HEK293T (cell line): ENCODE data around the gene CGNL1.

ENCODE experiments used
- CTCF ChIA-PET: fragments of 350-600 bp; formaldehyde crosslinking; extraction: SDS; loops from one replicate; lab custom pipeline; 2021; ENCODE audit warnings: antibody characterized with exemption, inconsistent platforms; lab: Yijun Ruan, JAX
- POLR2A ChIA-PET: fragments of 350-600 bp; formaldehyde crosslinking; extraction: SDS; loops from one replicate; lab custom pipeline; 2020; ENCODE audit warnings: antibody characterized with exemption, inconsistent platforms; lab: Yijun Ruan, JAX
- DNase-seq: peaks from one replicate; pipeline ENCODE4 v3.0.0; 2012; ENCODE audit warnings: mixed read lengths; ENCODE audit errors: extremely low spot score
- ARNT ChIP-seq: fragments of 450-650 bp; IDR thresholded peaks from 2 replicates; pipeline ENCODE4 v1.6.1; 2017; ENCODE audit warnings: mild to moderate bottlenecking
- BHLHE40 ChIP-seq: fragments of 450-650 bp; IDR thresholded peaks from 2 replicates; pipeline ENCODE4 v1.6.1; 2016; ENCODE audit warnings: mild to moderate bottlenecking, moderate library complexity, borderline replicate concordance
- CTBP1 ChIP-seq: fragments of 450-650 bp; IDR thresholded peaks from 2 replicates; pipeline ENCODE4 v1.6.1; 2016; ENCODE audit warnings: borderline replicate concordance
- ELF4 ChIP-seq: fragments of 450-650 bp; IDR thresholded peaks from 2 replicates; pipeline ENCODE4 v1.6.1; 2017; ENCODE audit warnings: antibody characterized with exemption
- FOXA1 ChIP-seq: fragments of 450-650 bp; IDR thresholded peaks from 2 replicates; pipeline ENCODE4 v1.6.1; 2016; ENCODE audit warnings: mild to moderate bottlenecking
- FOXK2 ChIP-seq: fragments of 450-650 bp; IDR thresholded peaks from 2 replicates; pipeline ENCODE4 v1.6.1; 2016; ENCODE audit warnings: mild to moderate bottlenecking
- FOXM1 ChIP-seq: fragments of 450-650 bp; IDR thresholded peaks from 2 replicates; pipeline ENCODE4 v1.6.1; 2017; ENCODE audit warnings: mild to moderate bottlenecking, borderline replicate concordance
- HDGF ChIP-seq: fragments of 450-650 bp; IDR thresholded peaks from 2 replicates; pipeline ENCODE4 v1.6.1; 2017; ENCODE audit warnings: antibody characterized with exemption, borderline replicate concordance
- L3MBTL2 ChIP-seq: fragments of 450-650 bp; conservative IDR thresholded peaks from 2 replicates; pipeline ENCODE4 v1.6.1; 2016; ENCODE audit warnings: mild to moderate bottlenecking
- LEF1 ChIP-seq: fragments of 450-650 bp; IDR thresholded peaks from 2 replicates; pipeline ENCODE4 v1.6.1; 2017; ENCODE audit warnings: mild to moderate bottlenecking, borderline replicate concordance
- NFRKB ChIP-seq: fragments of 450-650 bp; IDR thresholded peaks from 2 replicates; pipeline ENCODE4 v1.6.1; 2016; ENCODE audit warnings: mild to moderate bottlenecking, moderate library complexity
- PKNOX1 ChIP-seq: fragments of 450-650 bp; IDR thresholded peaks from 2 replicates; pipeline ENCODE4 v1.6.1; 2016
- SP1 ChIP-seq: fragments of 450-650 bp; IDR thresholded peaks from 2 replicates; pipeline ENCODE4 v1.6.1; 2017
- SUZ12 ChIP-seq: fragments of 450-650 bp; IDR thresholded peaks from 2 replicates; pipeline ENCODE4 v1.6.1; 2016; ENCODE audit warnings: mild to moderate bottlenecking
- TARDBP ChIP-seq: fragments of 450-650 bp; IDR thresholded peaks from 2 replicates; pipeline ENCODE4 v1.6.1; 2016
- ZNF384 ChIP-seq: fragments of 450-650 bp; IDR thresholded peaks from 2 replicates; pipeline ENCODE4 v1.6.1; 2016

The CGNL1 gene

GRCh38 chr15:57438166-57438565 lies 61.9 kb downstream of the CGNL1 start:
- no peak for TF ChIP-seq TARDBP
- no peak for TF ChIP-seq L3MBTL2
- no peak for TF ChIP-seq NFRKB
- CTCF ChIA-PET, result no interaction called here
- POLR2A ChIA-PET, result no interaction called here

GRCh38 chr15:57439128-57440027 lies 63.1 kb downstream of the CGNL1 start:
- TF ChIP-seq ELF4 (no peak), FOXA1 (no peak), LEF1 (no peak), FOXM1 (no peak), BHLHE40 (no peak), L3MBTL2 (no peak), ARNT (no peak), SP1 (no peak), SUZ12 (no peak), NFRKB (no peak), HDGF (no peak), ZNF384 (no peak), PKNOX1 (no peak), FOXK2 (no peak), CTBP1 (no peak)
- ChIA-PET CTCF (no interaction called here), POLR2A (no interaction called here)
- DNase-seq, result no peak

More at GRCh38 chr15:57438166-57438565, 61.9 kb downstream of the CGNL1 start:
- DNase-seq, result no peak

- ChIA-PET CTCF (no interaction called here), POLR2A (no interaction called here)
- TF ChIP-seq LEF1, result no peak
- TF ChIP-seq HDGF, result no peak
- TF ChIP-seq ARNT, result no peak
- no peak for DNase-seq
Observed at GRCh38 chr15:57440167-57440566, 63.9 kb downstream of the CGNL1 start.

GRCh38 chr15:57440799-57441198 lies 64.5 kb downstream of the CGNL1 start:
- POLR2A ChIA-PET, result no interaction called here
- TF ChIP-seq ZNF384 (no peak), LEF1 (no peak), ARNT (no peak), FOXM1 (no peak), TARDBP (no peak), L3MBTL2 (no peak), NFRKB (no peak), BHLHE40 (no peak), SUZ12 (no peak), SP1 (no peak), PKNOX1 (no peak), ELF4 (no peak), HDGF (no peak)
- CTCF ChIA-PET, result interaction anchor here (0.7 to 1.0 kb wide), 2 partner anchors 14 to 87 kb away, joined by 3 to 5 read pairs; no protein-coding TSS in a partner anchor
- DNase-seq, result no peak

- CTCF ChIA-PET, result no interaction called here
- POLR2A ChIA-PET, result no interaction called here
- TF ChIP-seq NFRKB, result no peak
- TF ChIP-seq TARDBP, result no peak
- no peak for TF ChIP-seq ARNT
- TF ChIP-seq SUZ12, result no peak
- TF ChIP-seq HDGF, result no peak
- TF ChIP-seq FOXK2, result no peak
- no peak for TF ChIP-seq PKNOX1
- TF ChIP-seq L3MBTL2, result no peak
- no peak for DNase-seq
Observed at GRCh38 chr15:57442335-57442734, 66.0 kb downstream of the CGNL1 start.

- POLR2A ChIA-PET, result no interaction called here
- no peak for DNase-seq
- CTCF ChIA-PET, result no interaction called here
- TF ChIP-seq LEF1 (no peak), FOXA1 (no peak), SUZ12 (no peak), HDGF (no peak), FOXM1 (no peak), ELF4 (no peak), BHLHE40 (no peak), NFRKB (no peak), FOXK2 (no peak)
Observed at GRCh38 chr15:57443486-57443885, 67.2 kb downstream of the CGNL1 start.
